GM19193 (cell line): ENCODE data around the gene EPHB1.

Source experiments
- POLR2A ChIP-seq: IDR thresholded peaks from 4 replicates; pipeline ENCODE4 v1.6.1; 2011; ENCODE audit not compliant: insufficient read depth, insufficient read length; ENCODE audit errors: extremely low read depth

The EPHB1 gene

GRCh38 chr3:135240426-135240825, 445.4 kb downstream of the EPHB1 start:
- no peak for TF ChIP-seq POLR2A

- TF ChIP-seq POLR2A = no peak
Observed at GRCh38 chr3:135242285-135242684, 447.2 kb downstream of the EPHB1 start.

- TF ChIP-seq POLR2A = no peak
Observed at GRCh38 chr3:135243616-135244015, 448.6 kb downstream of the EPHB1 start.

DNA sequence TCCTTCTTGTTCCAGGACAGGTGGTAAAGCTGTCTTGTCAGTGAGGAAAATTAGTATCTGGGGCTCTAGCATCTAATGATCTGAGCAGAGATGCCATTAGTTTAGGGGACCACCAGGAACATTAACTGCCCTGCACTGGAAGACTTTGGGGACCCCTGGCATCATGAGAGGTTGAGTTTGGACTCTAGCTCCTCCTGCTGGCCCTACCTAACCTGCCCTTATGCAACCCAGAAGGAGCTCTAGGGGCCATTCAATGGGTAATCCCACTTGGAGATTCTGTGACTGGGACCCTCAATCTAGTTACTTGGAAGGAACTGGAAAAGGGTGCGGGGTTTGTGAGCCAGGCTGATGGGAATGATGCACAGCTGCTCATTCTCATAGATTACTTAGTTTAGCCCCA, 451.0 kb downstream of the EPHB1 start:
- no peak for TF ChIP-seq POLR2A

- TF ChIP-seq POLR2A = no peak
Observed at GRCh38 chr3:135248213-135248612, 453.2 kb downstream of the EPHB1 start.

DNA sequence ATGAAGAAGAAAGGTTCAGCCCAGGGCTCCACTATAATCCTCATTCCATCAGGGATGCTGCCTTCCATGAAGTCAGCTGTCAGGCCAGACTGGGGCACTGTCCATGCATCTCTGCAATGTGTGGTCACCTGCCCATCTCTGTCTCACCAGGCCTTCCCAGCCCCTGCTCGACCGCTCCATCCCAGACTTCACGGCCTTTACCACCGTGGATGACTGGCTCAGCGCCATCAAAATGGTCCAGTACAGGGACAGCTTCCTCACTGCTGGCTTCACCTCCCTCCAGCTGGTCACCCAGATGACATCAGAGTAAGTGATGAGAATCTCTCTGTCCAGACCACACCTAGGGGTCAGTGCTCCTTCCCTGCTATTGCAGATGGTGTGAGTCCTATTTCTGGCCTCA, 454.1 kb downstream of the EPHB1 start:
- no peak for TF ChIP-seq POLR2A

GRCh38 chr3:135258916-135259315, 463.9 kb downstream of the EPHB1 start:
- TF ChIP-seq POLR2A = no peak

GRCh38 chr3:135260025-135260424, 465.0 kb downstream of the EPHB1 start:
- no peak for TF ChIP-seq POLR2A

GRCh38 chr3:135261214-135261775, 466.2 kb downstream of the EPHB1 start:
- TF ChIP-seq POLR2A = no peak

GRCh38 chr3:135261916-135262315, 466.9 kb downstream of the EPHB1 start:
- TF ChIP-seq POLR2A = no peak

- TF ChIP-seq POLR2A = no peak
Observed at GRCh38 chr3:135262441-135262840, 467.4 kb downstream of the EPHB1 start.

DNA sequence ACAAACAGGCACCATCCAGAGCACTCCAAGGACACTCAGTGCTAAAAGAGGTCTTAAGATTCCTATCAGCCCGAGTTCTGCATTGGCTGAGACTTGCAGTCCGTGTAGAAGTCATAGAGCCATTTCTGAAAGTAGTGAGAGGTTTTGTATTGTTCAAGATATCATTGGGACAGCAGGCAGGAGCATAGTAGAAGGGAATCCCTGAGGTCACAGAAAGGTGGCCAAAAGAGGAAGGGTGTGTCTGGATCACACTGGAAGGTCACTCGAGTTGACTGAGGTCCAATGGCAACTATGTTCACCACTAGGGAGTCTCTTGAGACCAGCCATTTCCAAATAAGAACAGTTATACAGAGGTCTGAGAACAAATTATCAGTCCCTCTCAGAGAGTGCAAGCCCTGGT, 468.3 kb downstream of the EPHB1 start:
- TF ChIP-seq POLR2A = no peak

GRCh38 chr3:135267487-135267886, 472.4 kb downstream of the EPHB1 start:
- no peak for TF ChIP-seq POLR2A

- TF ChIP-seq POLR2A = no peak
Observed at GRCh38 chr3:135268941-135269532, 474.0 kb downstream of the EPHB1 start.

DNA sequence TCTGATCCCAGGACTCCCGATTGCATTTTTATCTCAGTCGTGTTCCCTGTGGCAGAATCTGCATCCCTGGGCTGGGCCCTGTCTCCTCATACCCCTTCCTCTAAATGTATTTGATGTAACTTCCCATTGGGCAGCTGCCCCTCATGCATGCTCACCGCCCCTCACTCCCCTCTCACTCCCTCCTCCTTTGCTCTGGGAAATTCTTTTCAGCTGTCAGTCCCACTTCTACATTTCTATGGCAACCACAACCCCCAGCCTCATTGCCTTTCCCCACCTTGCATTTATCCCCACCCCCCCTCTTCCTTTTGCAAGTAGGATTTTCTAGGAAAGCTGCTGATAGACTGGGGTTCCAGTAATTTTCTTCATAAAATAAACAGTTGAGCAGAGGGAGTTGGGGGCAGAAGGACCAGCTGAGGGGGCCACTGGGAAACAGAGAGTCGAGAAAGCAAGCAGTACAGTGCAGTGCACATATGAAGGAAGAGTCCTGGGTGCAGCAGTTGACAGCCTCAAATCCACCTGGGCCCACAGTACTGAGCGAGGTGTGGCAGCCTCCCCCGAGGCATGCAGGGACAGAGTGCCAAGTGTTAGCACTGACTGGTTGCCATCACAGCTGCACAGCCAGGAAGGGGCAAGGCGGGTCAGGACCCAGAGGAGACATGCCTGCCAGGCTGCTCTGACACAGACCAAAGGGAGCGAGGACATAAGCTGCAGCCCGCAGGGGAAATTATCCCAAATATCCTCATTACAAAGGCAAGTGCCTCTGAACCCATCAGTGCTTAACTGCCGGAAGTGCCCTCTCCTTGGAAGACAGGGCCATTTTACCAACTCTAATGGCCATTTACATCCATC, 476.3 kb downstream of the EPHB1 start:
- TF ChIP-seq POLR2A = no peak

DNA sequence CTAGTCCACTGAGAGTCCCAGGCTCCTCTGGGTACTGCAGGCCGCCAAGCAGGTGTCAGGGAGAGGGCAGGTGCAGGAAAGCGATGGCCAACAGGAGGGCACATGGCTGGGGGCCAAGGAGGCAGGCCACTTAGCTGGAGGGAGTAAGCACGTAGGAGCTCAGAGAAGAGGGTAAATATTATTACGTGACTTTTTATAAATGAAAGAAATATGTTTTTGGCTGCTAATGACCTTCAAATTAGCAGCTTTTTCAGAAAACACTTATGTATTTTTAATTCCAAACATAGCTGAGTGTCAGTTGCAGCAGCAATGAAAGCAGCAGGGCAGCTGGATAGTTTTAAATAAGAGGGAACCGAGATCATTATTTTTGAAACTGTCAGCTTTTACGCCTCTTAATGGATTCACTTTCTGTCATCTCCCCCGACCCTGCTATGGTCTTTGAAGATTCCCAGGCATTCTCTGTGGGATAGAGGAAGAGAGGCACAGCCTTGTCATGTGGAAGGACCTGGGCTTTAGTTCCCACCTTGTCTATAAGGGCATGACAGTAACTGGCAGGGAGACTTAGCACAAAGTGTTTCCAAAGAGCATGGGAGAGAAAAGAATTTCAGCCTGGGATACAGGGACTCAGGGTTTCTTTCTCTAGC, 477.1 kb downstream of the EPHB1 start:
- TF ChIP-seq POLR2A = no peak

- TF ChIP-seq POLR2A = no peak
Observed at GRCh38 chr3:135292162-135292561, 497.1 kb downstream of the EPHB1 start.

GRCh38 chr3:135301670-135302069, 506.6 kb downstream of the EPHB1 start:
- TF ChIP-seq POLR2A = no peak
